ENCODE measurements around the gene SQSTM1. TPM values are rescaled to one million over a fixed set of nuclear protein-coding genes. Genes with fewer than 3 reads are reported as not detected.

SQSTM1 gene
- total and polyA plus RNA-seq, 5 donors from 2014 or later: 219 to 615 (median 240) TPM

- ATAC-seq (ENCODE audit: low read depth in 2 of 2): no peak
- peaks cover 21% of the 10 kb centered on the region for H3K36me3 Mint-ChIP-seq
- H3K9me3 ChIP-seq (ENCODE audit: control insufficient read depth in 2 of 2, low read length in 2 of 2): no peaks in the 10 kb centered on the region
- DNase-seq: no peak
- no peaks in the 10 kb centered on the region for H3K27me3 ChIP-seq (ENCODE audit: control insufficient read depth, insufficient read depth, low read length)
- no peak overlapping the region for H3K4me3 ChIP-seq (ENCODE audit: low read depth, low read length)
- peaks cover 0 to 3% (median 0%) of the 10 kb centered on the region in 7 donors for H3K9me3 Mint-ChIP-seq
- peaks cover 11% of the 10 kb centered on the region for H3K36me3 ChIP-seq (ENCODE audit: control insufficient read depth, insufficient read depth, low read length)
- H3K27ac ChIP-seq (ENCODE audit: insufficient read depth, low read length, poor library complexity, severe bottlenecking): no peak overlapping the region
- peaks cover 34% of the 10 kb centered on the region for H3K4me1 ChIP-seq (ENCODE audit: control insufficient read depth, insufficient read depth, low read length, poor library complexity, severe bottlenecking)
- peaks cover 0 to 40% (median 18%) of the 10 kb centered on the region in 4 donors for H3K4me1 Mint-ChIP-seq
- peak overlapping the region in 1 of 4 donors; percentile 82 for H3K4me3 Mint-ChIP-seq
- peak overlapping the region in 2 of 3 donors; percentile 26 to 69 for H3K27ac Mint-ChIP-seq
- H3K27me3 Mint-ChIP-seq: no peaks in the 10 kb centered on the region
Observed at GRCh38 chr5:179799644-179799973, 21.1 kb upstream of the SQSTM1 start.

GRCh38 chr5:179800071-179800695 lies 20.5 kb upstream of the SQSTM1 start:
- DNase-seq (no peak), ATAC-seq (ENCODE audit: low read depth in 2 of 2) (no peak)
- H3K4me1 ChIP-seq (ENCODE audit: control insufficient read depth, insufficient read depth, low read length, poor library complexity, severe bottlenecking): peaks cover 34% of the 10 kb centered on the region
- no peaks in the 10 kb centered on the region for H3K27me3 ChIP-seq (ENCODE audit: control insufficient read depth, insufficient read depth, low read length)
- Mint-ChIP-seq H3K9me3 (peaks cover 0 to 4% (median 0%) of the 10 kb centered on the region in 7 donors), H3K36me3 (peaks cover 21% of the 10 kb centered on the region), H3K27me3 (no peaks in the 10 kb centered on the region), H3K4me3 (peak overlapping the region in 2 of 4 donors; percentile 27 to 82), H3K27ac (peak overlapping the region in 1 of 3 donors; percentile 26), H3K4me1 (peaks cover 0 to 40% (median 24%) of the 10 kb centered on the region in 4 donors)
- H3K4me3 ChIP-seq (ENCODE audit: low read depth, low read length): no peak overlapping the region
- H3K27ac ChIP-seq (ENCODE audit: insufficient read depth, low read length, poor library complexity, severe bottlenecking): no peak overlapping the region
- H3K36me3 ChIP-seq (ENCODE audit: control insufficient read depth, insufficient read depth, low read length): peaks cover 11% of the 10 kb centered on the region
- no peaks in the 10 kb centered on the region for H3K9me3 ChIP-seq (ENCODE audit: control insufficient read depth in 2 of 2, low read length in 2 of 2)

- Histone ChIP-seq H3K4me1 (ENCODE audit: control insufficient read depth, insufficient read depth, low read length, poor library complexity, severe bottlenecking) (peaks cover 36% of the 10 kb centered on the region), H3K9me3 (ENCODE audit: control insufficient read depth in 2 of 2, low read length in 2 of 2) (no peaks in the 10 kb centered on the region), H3K27me3 (ENCODE audit: control insufficient read depth, insufficient read depth, low read length) (no peaks in the 10 kb centered on the region), H3K27ac (ENCODE audit: insufficient read depth, low read length, poor library complexity, severe bottlenecking) (no peak overlapping the region), H3K36me3 (ENCODE audit: control insufficient read depth, insufficient read depth, low read length) (peaks cover 11% of the 10 kb centered on the region), H3K4me3 (ENCODE audit: low read depth, low read length) (no peak overlapping the region)
- no peaks in the 10 kb centered on the region for H3K27me3 Mint-ChIP-seq
- DNase-seq: no peak
- H3K4me1 Mint-ChIP-seq: peaks cover 0 to 42% (median 24%) of the 10 kb centered on the region in 4 donors
- H3K4me3 Mint-ChIP-seq: no peak overlapping the region
- no peak for ATAC-seq (ENCODE audit: low read depth in 2 of 2)
- H3K36me3 Mint-ChIP-seq: peaks cover 21% of the 10 kb centered on the region
- no peak overlapping the region for H3K27ac Mint-ChIP-seq
- peaks cover 0 to 4% (median 0%) of the 10 kb centered on the region in 7 donors for H3K9me3 Mint-ChIP-seq
Observed at GRCh38 chr5:179800696-179801201, 20.0 kb upstream of the SQSTM1 start.

- H3K4me3 ChIP-seq (ENCODE audit: low read depth, low read length): no peak overlapping the region
- ATAC-seq (ENCODE audit: low read depth in 2 of 2): peak; percentile 49 to 55
- H3K27me3 ChIP-seq (ENCODE audit: control insufficient read depth, insufficient read depth, low read length): no peaks in the 10 kb centered on the region
- Mint-ChIP-seq H3K36me3 (peaks cover 21% of the 10 kb centered on the region), H3K27me3 (no peaks in the 10 kb centered on the region), H3K27ac (peak overlapping the region; percentile 47 to 95 (median 77)), H3K4me1 (peaks cover 0 to 42% (median 24%) of the 10 kb centered on the region in 4 donors), H3K9me3 (peaks cover 0 to 4% (median 0%) of the 10 kb centered on the region in 7 donors), H3K4me3 (peak overlapping the region in 3 of 4 donors; percentile 36 to 78 (median 61))
- H3K27ac ChIP-seq (ENCODE audit: insufficient read depth, low read length, poor library complexity, severe bottlenecking): no peak overlapping the region
- H3K4me1 ChIP-seq (ENCODE audit: control insufficient read depth, insufficient read depth, low read length, poor library complexity, severe bottlenecking): peaks cover 33% of the 10 kb centered on the region
- H3K36me3 ChIP-seq (ENCODE audit: control insufficient read depth, insufficient read depth, low read length): peaks cover 11% of the 10 kb centered on the region
- DNase-seq: peak; percentile 68 to 81 (median 78)
- no peaks in the 10 kb centered on the region for H3K9me3 ChIP-seq (ENCODE audit: control insufficient read depth in 2 of 2, low read length in 2 of 2)
Observed at GRCh38 chr5:179801304-179802206, 19.1 kb upstream of the SQSTM1 start.

- Mint-ChIP-seq H3K4me3 (peak overlapping the region in 2 of 4 donors; percentile 46 to 78), H3K27me3 (no peaks in the 10 kb centered on the region), H3K4me1 (peaks cover 0 to 34% (median 21%) of the 10 kb centered on the region in 4 donors), H3K27ac (peak overlapping the region in 1 of 3 donors; percentile 62), H3K36me3 (peaks cover 14% of the 10 kb centered on the region), H3K9me3 (peaks cover 0 to 4% (median 0%) of the 10 kb centered on the region in 7 donors)
- no peak for DNase-seq
- peaks cover 30% of the 10 kb centered on the region for H3K4me1 ChIP-seq (ENCODE audit: control insufficient read depth, insufficient read depth, low read length, poor library complexity, severe bottlenecking)
- ATAC-seq (ENCODE audit: low read depth in 2 of 2): no peak
- peaks cover 11% of the 10 kb centered on the region for H3K36me3 ChIP-seq (ENCODE audit: control insufficient read depth, insufficient read depth, low read length)
- H3K4me3 ChIP-seq (ENCODE audit: low read depth, low read length): no peak overlapping the region
- H3K9me3 ChIP-seq (ENCODE audit: control insufficient read depth in 2 of 2, low read length in 2 of 2): no peaks in the 10 kb centered on the region
- no peak overlapping the region for H3K27ac ChIP-seq (ENCODE audit: insufficient read depth, low read length, poor library complexity, severe bottlenecking)
- H3K27me3 ChIP-seq (ENCODE audit: control insufficient read depth, insufficient read depth, low read length): no peaks in the 10 kb centered on the region
Observed at GRCh38 chr5:179802207-179802883, 18.4 kb upstream of the SQSTM1 start.

- Histone ChIP-seq H3K27ac (ENCODE audit: insufficient read depth, low read length, poor library complexity, severe bottlenecking) (peak overlapping the region; percentile 29), H3K4me3 (ENCODE audit: low read depth, low read length) (no peak overlapping the region), H3K4me1 (ENCODE audit: control insufficient read depth, insufficient read depth, low read length, poor library complexity, severe bottlenecking) (peaks cover 34% of the 10 kb centered on the region), H3K27me3 (ENCODE audit: control insufficient read depth, insufficient read depth, low read length) (no peaks in the 10 kb centered on the region), H3K9me3 (ENCODE audit: control insufficient read depth in 2 of 2, low read length in 2 of 2) (no peaks in the 10 kb centered on the region), H3K36me3 (ENCODE audit: control insufficient read depth, insufficient read depth, low read length) (peaks cover 11% of the 10 kb centered on the region)
- no peak for DNase-seq
- H3K9me3 Mint-ChIP-seq: peaks cover 0 to 4% (median 0%) of the 10 kb centered on the region in 7 donors
- H3K27me3 Mint-ChIP-seq: no peaks in the 10 kb centered on the region
- no peak for ATAC-seq (ENCODE audit: low read depth in 2 of 2)
- peak overlapping the region in 1 of 3 donors; percentile 91 for H3K27ac Mint-ChIP-seq
- H3K4me1 Mint-ChIP-seq: peaks cover 0 to 32% (median 21%) of the 10 kb centered on the region in 4 donors
- peaks cover 12% of the 10 kb centered on the region for H3K36me3 Mint-ChIP-seq
- H3K4me3 Mint-ChIP-seq: peak overlapping the region; percentile 46 to 96 (median 56)
Observed at GRCh38 chr5:179802950-179803562, 17.6 kb upstream of the SQSTM1 start.
